Keratinocyte (primary cell): ENCODE results near the gene BTG3. TPM values are rescaled to one million over a fixed set of nuclear protein-coding genes. Genes with fewer than 3 reads are reported as not detected.
A peak's percentile ranks its signal among the peaks of the same experiment; 100 is the strongest.

Source experiments
- DNase-seq: peaks from one replicate; pipeline ENCODE4 v3.0.0-alpha.2; 2011; ENCODE audit warnings: low read depth, missing footprints, low spot score
- FAIRE-seq: peaks from 2 replicates; lab custom pipeline; 2011; peaks lifted over from hg19 to GRCh38; lab: Jason Lieb, UNC
- H2AFZ ChIP-seq: 2 replicates; pipeline ENCODE4 v1.6.0; 2012; ENCODE audit warnings: low read length, control low read depth, inconsistent platforms; ENCODE audit not compliant: control insufficient read depth
- H3K27ac ChIP-seq: 2 replicates; pipeline ENCODE4 v1.5.1; 2011; ENCODE audit warnings: low read length; ENCODE audit not compliant: control insufficient read depth, insufficient read depth
- H3K27me3 ChIP-seq: 3 replicates; pipeline ENCODE4 v1.6.0; 2011; ENCODE audit warnings: low read length; ENCODE audit not compliant: control insufficient read depth, insufficient read depth; ENCODE audit errors: extremely low read depth
- H3K36me3 ChIP-seq, 2 experiments: 2 replicates in 1 of 2; 3 replicates in 1 of 2; pipeline ENCODE4 v1.5.1; 2011; ENCODE audit warnings: low read length in 2 of 2, mild to moderate bottlenecking in 1 of 2; ENCODE audit not compliant: control insufficient read depth in 2 of 2, insufficient read depth in 2 of 2; ENCODE audit errors: extremely low read depth in 1 of 2
- H3K4me1 ChIP-seq: 3 replicates; pipeline ENCODE4 v1.5.1; 2011; ENCODE audit warnings: low read length; ENCODE audit not compliant: control insufficient read depth, insufficient read depth; ENCODE audit errors: extremely low read depth
- H3K4me2 ChIP-seq: 3 replicates; pipeline ENCODE4 v1.6.0; 2011; ENCODE audit warnings: low read depth, low read length; ENCODE audit not compliant: control insufficient read depth, insufficient read depth; ENCODE audit errors: extremely low read depth
- H3K4me3 ChIP-seq, 3 experiments: fragments of 200-600 bp in 1 of 3; sonication (generic) in 1 of 3; 2 replicates in 2 of 3; 3 replicates in 1 of 3; pipeline ENCODE4 v1.5.1; 2011 to 2016; ENCODE audit warnings: low read length in 3 of 3, mild to moderate bottlenecking in 3 of 3, control low read depth in 2 of 3, inconsistent platforms in 1 of 3, low read depth in 1 of 3, mixed read lengths in 1 of 3, mixed run types in 1 of 3, moderate library complexity in 1 of 3; ENCODE audit not compliant: control insufficient read depth in 2 of 3, insufficient read depth in 2 of 3; ENCODE audit errors: extremely low read depth in 1 of 3
- H3K79me2 ChIP-seq: 2 replicates; pipeline ENCODE4 v1.6.0; 2012; ENCODE audit warnings: low read length; ENCODE audit not compliant: control insufficient read depth, insufficient read depth
- H3K9ac ChIP-seq: 3 replicates; pipeline ENCODE4 v1.6.0; 2011; ENCODE audit warnings: low read length; ENCODE audit not compliant: control insufficient read depth, insufficient read depth; ENCODE audit errors: extremely low read depth
- H3K9me1 ChIP-seq: 3 replicates; pipeline ENCODE4 v1.6.0; 2011; ENCODE audit warnings: low read length; ENCODE audit not compliant: control insufficient read depth, insufficient read depth; ENCODE audit errors: extremely low read depth
- H3K9me3 ChIP-seq: 2 replicates; pipeline ENCODE4 v1.5.1; 2012; ENCODE audit warnings: low read depth, low read length; ENCODE audit not compliant: control insufficient read depth
- H4K20me1 ChIP-seq: 3 replicates; pipeline ENCODE4 v1.6.0; 2011; ENCODE audit warnings: low read length; ENCODE audit not compliant: control insufficient read depth, insufficient read depth; ENCODE audit errors: extremely low read depth
- EZH2 ChIP-seq: IDR thresholded peaks from one replicate; pipeline ENCODE4 v1.6.1; 2012; ENCODE audit warnings: inconsistent platforms, mild to moderate bottlenecking, low read length, moderate library complexity
- dilution Hi-C: fragments of 300-500 bp; cut with MboI; formaldehyde crosslinking; loops from one replicate; pipeline ENCODE4 v1.7.0; 2020; ENCODE audit warnings: low sequenced_read_pairs; ENCODE audit not compliant: extremely low pct_ligation_motif_present
- polyA plus RNA-seq, 5 experiments: library from polyadenylated mRNA; depleted of rRNA in 3 of 5; stranded (reverse) in 3 of 5; stranded (forward) in 1 of 5; unstranded in 1 of 5; fragments of >200 nt; gene quantifications; 1 replicate in 1 of 5; 2 replicates in 3 of 5; 3 replicates in 1 of 5; pipeline versions ENCODE4 v1.2.1 to v1.2.3, GENCODE V29; 2011 to 2012; ENCODE audit warnings: missing spikeins in 2 of 5, low read depth in 1 of 5, low replicate concordance in 1 of 5
- TF ChIP-seq, protein P1 (sequence below), 3 experiments: IDR thresholded peaks in 1 of 3; conservative IDR thresholded peaks in 1 of 3; optimal IDR thresholded peaks in 1 of 3; 2 replicates in 2 of 3; 3 replicates in 1 of 3; pipeline versions ENCODE3 to v1.5.1; 2011; ENCODE audit warnings: low read length in 3 of 3, mild to moderate bottlenecking in 3 of 3, moderate library complexity in 2 of 3, control low read depth in 1 of 3, inconsistent platforms in 1 of 3; ENCODE audit not compliant: insufficient read depth in 2 of 3; ENCODE audit errors: extremely low read depth in 1 of 3

The BTG3 gene
- polyA plus RNA-seq, 1 donor (not counting 4 experiments of a cell fraction or from before 2014, with no cell fraction given) = 51.2 TPM

DNA sequence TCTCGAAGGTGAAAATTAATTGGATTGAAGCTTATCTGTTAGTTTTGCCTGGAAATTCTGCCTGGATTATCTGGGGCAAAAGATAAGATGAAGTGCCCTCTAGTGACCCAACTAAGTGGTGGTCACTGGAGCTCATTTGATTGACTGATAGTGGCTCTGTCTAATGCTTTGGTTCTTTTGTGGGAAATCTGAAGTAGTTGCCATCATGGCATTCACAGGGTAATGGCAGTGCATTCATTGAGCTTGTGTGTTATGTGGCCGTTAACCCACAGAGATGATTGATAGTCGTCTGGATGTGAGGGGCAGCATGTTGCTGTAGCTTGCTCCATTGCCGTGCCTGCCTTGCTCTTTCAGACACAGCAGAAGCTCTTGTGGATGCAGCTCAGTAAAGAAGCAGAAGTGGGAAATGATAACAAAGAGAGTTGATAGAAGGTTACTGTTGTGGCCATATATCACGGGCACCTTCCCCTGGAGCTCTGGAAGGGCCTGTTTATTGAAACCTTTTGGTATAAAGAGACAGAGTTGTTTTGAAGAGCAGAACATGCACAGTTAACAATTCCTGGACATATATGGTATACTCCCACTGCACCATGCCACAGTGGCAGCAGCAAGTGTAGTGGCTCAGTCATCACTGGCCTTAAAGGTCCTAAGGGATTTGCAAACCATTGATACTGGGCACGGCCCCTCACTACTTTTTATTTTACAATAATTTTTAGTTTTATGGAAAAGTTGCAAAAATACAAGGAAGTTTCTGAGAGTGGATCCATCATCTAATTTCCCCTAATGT, 57.8 kb downstream of the BTG3 start:
- DNase-seq (no peak), FAIRE-seq (peak; percentile 59)
- no peaks in the 10 kb centered on the region for H3K4me1 ChIP-seq
- no peaks in the 10 kb centered on the region for H3K27me3 ChIP-seq
- peaks cover 2% of the 10 kb centered on the region in 2 experiments for H3K36me3 ChIP-seq
- no peak overlapping the region for H3K4me3 ChIP-seq
- H3K9ac ChIP-seq = no peak overlapping the region
- H3K4me2 ChIP-seq = no peak overlapping the region
- no peaks in the 10 kb centered on the region for H3K9me1 ChIP-seq
- H4K20me1 ChIP-seq = no peaks in the 10 kb centered on the region
- no peak for TF ChIP-seq EZH2
- TF ChIP-seq, protein P1, sequence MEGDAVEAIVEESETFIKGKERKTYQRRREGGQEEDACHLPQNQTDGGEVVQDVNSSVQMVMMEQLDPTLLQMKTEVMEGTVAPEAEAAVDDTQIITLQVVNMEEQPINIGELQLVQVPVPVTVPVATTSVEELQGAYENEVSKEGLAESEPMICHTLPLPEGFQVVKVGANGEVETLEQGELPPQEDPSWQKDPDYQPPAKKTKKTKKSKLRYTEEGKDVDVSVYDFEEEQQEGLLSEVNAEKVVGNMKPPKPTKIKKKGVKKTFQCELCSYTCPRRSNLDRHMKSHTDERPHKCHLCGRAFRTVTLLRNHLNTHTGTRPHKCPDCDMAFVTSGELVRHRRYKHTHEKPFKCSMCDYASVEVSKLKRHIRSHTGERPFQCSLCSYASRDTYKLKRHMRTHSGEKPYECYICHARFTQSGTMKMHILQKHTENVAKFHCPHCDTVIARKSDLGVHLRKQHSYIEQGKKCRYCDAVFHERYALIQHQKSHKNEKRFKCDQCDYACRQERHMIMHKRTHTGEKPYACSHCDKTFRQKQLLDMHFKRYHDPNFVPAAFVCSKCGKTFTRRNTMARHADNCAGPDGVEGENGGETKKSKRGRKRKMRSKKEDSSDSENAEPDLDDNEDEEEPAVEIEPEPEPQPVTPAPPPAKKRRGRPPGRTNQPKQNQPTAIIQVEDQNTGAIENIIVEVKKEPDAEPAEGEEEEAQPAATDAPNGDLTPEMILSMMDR (optimal IDR thresholded peaks at IDR 0.05 in 1 of 3, IDR thresholded peaks at IDR 0.05 in 1 of 3, conservative IDR thresholded peaks at IDR 0.05 in 1 of 3; ENCODE audit: extremely low read depth in 1 of 3, insufficient read depth in 2 of 3, low read length in 3 of 3) = peak; percentile 23 to 52 (median 42)
- no peak overlapping the region for H3K27ac ChIP-seq
- dilution Hi-C loops = loop anchor here (25.0 kb wide), 1 partner anchor 168 kb away; no protein-coding TSS in a partner anchor
- no peak overlapping the region for H2AFZ ChIP-seq
- H3K79me2 ChIP-seq = no peaks in the 10 kb centered on the region
- H3K9me3 ChIP-seq = no peaks in the 10 kb centered on the region

DNA sequence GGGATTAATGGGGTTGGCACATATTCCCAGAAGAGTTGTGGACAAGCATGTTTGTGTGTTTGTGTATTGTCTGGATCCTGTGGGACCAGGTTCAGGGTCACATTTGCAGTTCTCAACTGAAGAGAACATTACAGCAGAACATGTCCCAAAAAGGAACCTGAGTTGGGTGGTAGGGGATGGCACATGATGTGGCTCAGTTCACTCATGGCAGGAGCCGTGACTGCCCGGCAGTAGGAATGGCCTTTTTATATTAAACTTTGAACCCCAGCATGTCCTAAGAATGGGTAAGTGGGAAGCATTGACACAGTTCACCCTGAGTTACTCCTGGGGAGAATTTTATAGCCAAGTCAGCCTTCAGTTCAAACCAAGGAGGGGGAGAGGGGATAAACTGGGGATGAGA, 58.6 kb downstream of the BTG3 start:
- Histone ChIP-seq H3K27me3 (no peaks in the 10 kb centered on the region), H3K27ac (no peak overlapping the region), H2AFZ (no peak overlapping the region), H3K9me3 (no peaks in the 10 kb centered on the region), H3K9ac (no peak overlapping the region), H3K4me3 (no peak overlapping the region), H3K36me3 (peaks cover 2 to 7% of the 10 kb centered on the region in 2 experiments), H3K9me1 (no peaks in the 10 kb centered on the region), H4K20me1 (no peaks in the 10 kb centered on the region), H3K79me2 (no peaks in the 10 kb centered on the region), H3K4me2 (no peak overlapping the region), H3K4me1 (no peaks in the 10 kb centered on the region)
- TF ChIP-seq, protein P1 (optimal IDR thresholded peaks at IDR 0.05 in 1 of 3, IDR thresholded peaks at IDR 0.05 in 1 of 3, conservative IDR thresholded peaks at IDR 0.05 in 1 of 3; ENCODE audit: extremely low read depth in 1 of 3, insufficient read depth in 2 of 3, low read length in 3 of 3) = no peak
- no peak for TF ChIP-seq EZH2
- dilution Hi-C loops = loop anchor here (25.0 kb wide), 1 partner anchor 167 kb away; no protein-coding TSS in a partner anchor
- FAIRE-seq (no peak), DNase-seq (no peak)
